Hematopoietic multipotent progenitor cell (in vitro differentiated cells): ENCODE results near the gene CTBP1. TPM values are rescaled to one million over a fixed set of nuclear protein-coding genes. Genes with fewer than 3 reads are reported as not detected.
A peak's percentile ranks its signal among the peaks of the same experiment; 100 is the strongest.

Experiments used
- DNase-seq, 3 donors: peaks; one replicate each; pipeline ENCODE4 v3.0.0-alpha.2; 2011 to 2015; ENCODE audit warnings: low read depth in 2 of 3, low spot score in 2 of 3
- total RNA-seq: library from RNA; depleted of rRNA; stranded (reverse); fragments of >200 nt; gene quantifications from one replicate; pipeline ENCODE4 v1.2.3, GENCODE V29; 2012

CTBP1 gene
- total RNA-seq, 1 donor, result 626 TPM

GRCh38 chr4:1200425-1201035 is 48.4 kb downstream of the CTBP1 start:
- peak in 1 of 3 donors; percentile 5 for DNase-seq

GRCh38 chr4:1199556-1200331 is 49.2 kb downstream of the CTBP1 start:
- no peak for DNase-seq

- DNase-seq, result no peak
Measured at GRCh38 chr4:1198098-1198844, 50.7 kb downstream of the CTBP1 start.

GRCh38 chr4:1196421-1197183 is 52.3 kb downstream of the CTBP1 start:
- no peak for DNase-seq

- DNase-seq, result no peak
Measured at GRCh38 chr4:1195891-1196401, 53.0 kb downstream of the CTBP1 start.

GRCh38 chr4:1195109-1195671 is 53.7 kb downstream of the CTBP1 start:
- DNase-seq, result no peak

GRCh38 chr4:1194010-1194900 is 54.7 kb downstream of the CTBP1 start:
- no peak for DNase-seq

- DNase-seq, result no peak
Measured at GRCh38 chr4:1193206-1194009, 55.5 kb downstream of the CTBP1 start.

- no peak for DNase-seq
Measured at GRCh38 chr4:1192493-1193205, 56.3 kb downstream of the CTBP1 start.

GRCh38 chr4:1192091-1192492 is 56.8 kb downstream of the CTBP1 start:
- no peak for DNase-seq

- no peak for DNase-seq
Measured at GRCh38 chr4:1191621-1192020, 57.3 kb downstream of the CTBP1 start.

- DNase-seq, result peak in 1 of 3 donors; percentile 28
Measured at GRCh38 chr4:1187182-1187581, 61.7 kb downstream of the CTBP1 start.

- peak in 2 of 3 donors; percentile 50 to 74 for DNase-seq
Measured at GRCh38 chr4:1183985-1184773, 64.8 kb downstream of the CTBP1 start.

GRCh38 chr4:1182313-1182712 is 66.6 kb downstream of the CTBP1 start:
- no peak for DNase-seq

GRCh38 chr4:1180663-1181062 is 68.3 kb downstream of the CTBP1 start:
- DNase-seq, result no peak

GRCh38 chr4:1179976-1180375 is 69.0 kb downstream of the CTBP1 start:
- DNase-seq, result no peak

GRCh38 chr4:1179089-1179441 is 69.9 kb downstream of the CTBP1 start:
- DNase-seq, result no peak
